HG02588 (cell line): ENCODE data around the gene COTL1.
A peak's percentile ranks its signal among the peaks of the same experiment; 100 is the strongest.

Experiments used
- ATAC-seq: cut with Tn5 transposase; IDR thresholded peaks from one replicate; pipeline ENCODE4 v1.9.1; 2021; ENCODE audit warnings: mild to moderate bottlenecking, moderate library complexity; ENCODE audit not compliant: unreplicated experiment

COTL1 gene

GRCh38 chr16:84617791-84618580, at the start of gene COTL1:
Gene COTL1, minus strand, starts transcription at chr16:84618078. Its CDS starts 164 bp downstream, at chr16:84617914.
- peak; percentile 72 for ATAC-seq

- ATAC-seq: no peak
Measured at GRCh38 chr16:84665843-84666242, 48.0 kb upstream of the COTL1 start.

- ATAC-seq: no peak
Measured at GRCh38 chr16:84665359-84665758, 47.5 kb upstream of the COTL1 start.

GRCh38 chr16:84663433-84664101, 45.7 kb upstream of the COTL1 start:
- peak; percentile 88 for ATAC-seq

GRCh38 chr16:84662471-84662870, 44.6 kb upstream of the COTL1 start:
- ATAC-seq: no peak

- no peak for ATAC-seq
Measured at GRCh38 chr16:84661418-84662060, 43.7 kb upstream of the COTL1 start.

GRCh38 chr16:84660973-84661372, 43.1 kb upstream of the COTL1 start:
- ATAC-seq: no peak

GRCh38 chr16:84659656-84660300, 41.9 kb upstream of the COTL1 start:
- no peak for ATAC-seq

- no peak for ATAC-seq
Measured at GRCh38 chr16:84658690-84659089, 40.8 kb upstream of the COTL1 start.

- ATAC-seq: no peak
Measured at GRCh38 chr16:84657229-84657837, 39.5 kb upstream of the COTL1 start.

GRCh38 chr16:84656649-84657048, 38.8 kb upstream of the COTL1 start:
- ATAC-seq: no peak

GRCh38 chr16:84654998-84655397, 37.1 kb upstream of the COTL1 start:
- ATAC-seq: no peak

GRCh38 chr16:84654238-84654637, 36.4 kb upstream of the COTL1 start:
- ATAC-seq: no peak

GRCh38 chr16:84652566-84652965, 34.7 kb upstream of the COTL1 start:
- no peak for ATAC-seq

- no peak for ATAC-seq
Measured at GRCh38 chr16:84650062-84650991, 32.4 kb upstream of the COTL1 start.

GRCh38 chr16:84649511-84649861, 31.6 kb upstream of the COTL1 start:
- no peak for ATAC-seq

- peak; percentile 64 for ATAC-seq
Measured at GRCh38 chr16:84648595-84649510, 31.0 kb upstream of the COTL1 start.

GRCh38 chr16:84647828-84648594, 30.1 kb upstream of the COTL1 start, which contains the start of gene KLHL36:
Gene KLHL36, plus strand, starts transcription at chr16:84648511. Its CDS starts 2,357 bp downstream, at chr16:84650868.
- peak; percentile 82 for ATAC-seq
